ENCODE measurements around the gene RNF220. TPM values are rescaled to one million over a fixed set of nuclear protein-coding genes. Genes with fewer than 3 reads are reported as not detected.
A peak's percentile ranks its signal among the peaks of the same experiment; 100 is the strongest.

RNF220 gene
- total and polyA plus RNA-seq, 9 of the 15 experiments (the other 6 are each of a cell fraction or from before 2014, with no cell fraction given) = 5.1 to 117 (median 66.9) TPM

DNA sequence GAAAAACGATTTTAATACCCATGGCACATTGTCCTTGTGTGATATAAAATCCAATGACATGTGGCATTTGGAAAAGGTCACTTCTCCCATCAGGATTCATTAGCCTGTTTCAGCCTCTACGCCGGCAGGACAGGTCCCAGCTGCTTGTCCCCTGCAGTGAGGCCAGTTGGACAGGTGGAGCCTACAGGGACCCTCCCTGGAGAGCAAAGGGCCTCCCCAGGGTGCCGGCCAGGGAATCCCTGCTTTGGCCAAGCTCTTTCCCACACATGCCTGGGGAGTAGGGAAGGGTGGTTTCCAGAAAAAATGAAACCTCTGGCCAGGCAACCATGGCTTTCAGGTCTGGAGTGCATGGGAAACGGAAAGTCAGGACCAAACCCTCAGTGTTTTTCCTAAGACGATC is 176.2 kb downstream of the RNF220 start:
- no TSS peak for BruUV-seq (replicated peaks)
- TF ChIP-seq CCAR2 (IDR thresholded peaks at IDR 0.05; ENCODE audit: low read depth, low read length) (no peak), ZNF79 (CRISPR knock-in tag; IDR thresholded peaks at IDR 0.05; ENCODE audit: low read depth) (no peak)
- H3K4me3 ChIP-seq = no peak overlapping the region
- H3K4me1 ChIP-seq (replicated peaks in 1 of 2; ENCODE audit: control insufficient read depth in 2 of 2, insufficient read depth in 2 of 2, low read length in 2 of 2) = no peaks in the 10 kb centered on the region
- peaks cover under 1% of the 10 kb centered on the region; the same call in 1 of the 2 replicates for H4K20me1 ChIP-seq (replicated peaks; ENCODE audit: control insufficient read depth, insufficient read depth, low read length)
- DNase-seq (ENCODE audit: extremely low read depth in 1 of 4, low spot score in 3 of 4) (no peak), FAIRE-seq (no peak), ATAC-seq (no peak)
- H3K9me1 ChIP-seq (ENCODE audit: control insufficient read depth, insufficient read depth, low read length) = peaks cover 4% of the 10 kb centered on the region
- WGBS (ENCODE audit: insufficient coverage, low coverage, missing lambda C conversion rate) = 6% methylated on average over 6 of the region's 6 CpGs
- H3K36me3 ChIP-seq (ENCODE audit: control insufficient read depth, insufficient read depth, low read length) = no peaks in the 10 kb centered on the region
- intact Hi-C loops (cut with micrococcal nuclease) = no loop called here
- H3K9ac ChIP-seq (ENCODE audit: insufficient read depth in 1 of 2, low read depth in 2 of 2, low read length in 2 of 2) = no peak overlapping the region
- no peak overlapping the region for H3K27ac ChIP-seq (ENCODE audit: extremely low read depth, low read depth, low read length)
- in situ Hi-C loops (cut with MboI) = no loop called here
- H3K4me2 ChIP-seq (ENCODE audit: insufficient read depth, low read length) = no peak overlapping the region
- no peaks in the 10 kb centered on the region for H3K9me3 ChIP-seq (replicated peaks; ENCODE audit: control insufficient read depth, insufficient read depth, low read depth, low read length)
- peaks cover 63 to 90% of the 10 kb centered on the region in 2 experiments for H3K27me3 ChIP-seq (ENCODE audit: control insufficient read depth in 2 of 2, insufficient read depth in 2 of 2, low read length in 2 of 2)
- H3K79me2 ChIP-seq (ENCODE audit: control insufficient read depth, insufficient read depth, low read length) = no peaks in the 10 kb centered on the region
- no peak overlapping the region for H2AFZ ChIP-seq (ENCODE audit: low read depth, low read length)
- ChIA-PET POLR2A (interaction anchor here (0.9 to 1.6 kb wide), 2 partner anchors 13 to 55 kb away, joined by 4 to 6 read pairs; no protein-coding TSS in a partner anchor), CTCF (ENCODE audit: low intra/inter-chr PET ratio) (interaction anchor here (0.5 kb wide), 1 partner anchor 566 kb away, joined by 5 read pairs; no protein-coding TSS in a partner anchor)

DNA sequence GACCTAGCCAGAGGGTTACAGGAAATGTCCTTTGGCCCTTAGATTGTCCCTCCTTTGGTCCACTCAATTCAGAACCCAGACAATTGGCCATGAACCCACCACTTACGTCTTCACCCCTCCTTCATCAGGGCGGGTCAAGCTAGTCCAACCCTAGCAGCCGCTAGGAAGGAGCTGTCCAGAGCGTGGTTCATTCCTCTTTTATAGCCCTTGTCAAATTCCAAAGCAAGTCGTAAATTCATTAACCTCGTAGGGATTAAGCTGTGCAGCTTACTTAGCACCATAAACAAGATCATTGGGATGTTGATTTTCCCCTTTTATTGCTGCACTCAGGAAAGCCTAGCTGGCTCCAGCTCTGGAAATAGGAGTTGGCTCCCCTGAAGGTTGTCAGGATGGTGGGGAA is 179.1 kb downstream of the RNF220 start:
- Histone ChIP-seq H3K27ac (ENCODE audit: extremely low read depth, low read depth, low read length) (no peak overlapping the region), H3K4me2 (ENCODE audit: insufficient read depth, low read length) (no peak overlapping the region), H3K27me3 (ENCODE audit: control insufficient read depth in 2 of 2, insufficient read depth in 2 of 2, low read length in 2 of 2) (peaks cover 79 to 91% of the 10 kb centered on the region in 2 experiments), H3K9me1 (ENCODE audit: control insufficient read depth, insufficient read depth, low read length) (peaks cover 4% of the 10 kb centered on the region), H3K9me3 (replicated peaks; ENCODE audit: control insufficient read depth, insufficient read depth, low read depth, low read length) (no peaks in the 10 kb centered on the region), H3K4me1 (replicated peaks in 1 of 2; ENCODE audit: control insufficient read depth in 2 of 2, insufficient read depth in 2 of 2, low read length in 2 of 2) (peaks cover 0 to 3% of the 10 kb centered on the region in 2 experiments; a peak in 3 of 5 replicates), H3K79me2 (ENCODE audit: control insufficient read depth, insufficient read depth, low read length) (no peaks in the 10 kb centered on the region), H3K9ac (ENCODE audit: insufficient read depth in 1 of 2, low read depth in 2 of 2, low read length in 2 of 2) (no peak overlapping the region), H4K20me1 (replicated peaks; ENCODE audit: control insufficient read depth, insufficient read depth, low read length) (peaks cover 11% of the 10 kb centered on the region; the same call in 1 of the 2 replicates), H3K4me3 (no peak overlapping the region), H2AFZ (ENCODE audit: low read depth, low read length) (no peak overlapping the region), H3K36me3 (ENCODE audit: control insufficient read depth, insufficient read depth, low read length) (no peaks in the 10 kb centered on the region)
- WGBS (ENCODE audit: insufficient coverage, low coverage, missing lambda C conversion rate) = 0% methylated on average over 6 of the region's 6 CpGs
- POLR2A ChIA-PET = interaction anchor here (0.6 to 1.3 kb wide), 5 partner anchors 38 to 209 kb away, joined by 3 read pairs; no protein-coding TSS in a partner anchor
- FAIRE-seq (no peak), DNase-seq (ENCODE audit: extremely low read depth in 1 of 4, low spot score in 3 of 4) (no peak), ATAC-seq (no peak)
- intact Hi-C loops (cut with micrococcal nuclease) = no loop called here
- no TSS peak for BruUV-seq (replicated peaks)
- no peak for TF ChIP-seq ZNF668 (CRISPR knock-in tag; IDR thresholded peaks at IDR 0.05)
- TF ChIP-seq, protein P1, sequence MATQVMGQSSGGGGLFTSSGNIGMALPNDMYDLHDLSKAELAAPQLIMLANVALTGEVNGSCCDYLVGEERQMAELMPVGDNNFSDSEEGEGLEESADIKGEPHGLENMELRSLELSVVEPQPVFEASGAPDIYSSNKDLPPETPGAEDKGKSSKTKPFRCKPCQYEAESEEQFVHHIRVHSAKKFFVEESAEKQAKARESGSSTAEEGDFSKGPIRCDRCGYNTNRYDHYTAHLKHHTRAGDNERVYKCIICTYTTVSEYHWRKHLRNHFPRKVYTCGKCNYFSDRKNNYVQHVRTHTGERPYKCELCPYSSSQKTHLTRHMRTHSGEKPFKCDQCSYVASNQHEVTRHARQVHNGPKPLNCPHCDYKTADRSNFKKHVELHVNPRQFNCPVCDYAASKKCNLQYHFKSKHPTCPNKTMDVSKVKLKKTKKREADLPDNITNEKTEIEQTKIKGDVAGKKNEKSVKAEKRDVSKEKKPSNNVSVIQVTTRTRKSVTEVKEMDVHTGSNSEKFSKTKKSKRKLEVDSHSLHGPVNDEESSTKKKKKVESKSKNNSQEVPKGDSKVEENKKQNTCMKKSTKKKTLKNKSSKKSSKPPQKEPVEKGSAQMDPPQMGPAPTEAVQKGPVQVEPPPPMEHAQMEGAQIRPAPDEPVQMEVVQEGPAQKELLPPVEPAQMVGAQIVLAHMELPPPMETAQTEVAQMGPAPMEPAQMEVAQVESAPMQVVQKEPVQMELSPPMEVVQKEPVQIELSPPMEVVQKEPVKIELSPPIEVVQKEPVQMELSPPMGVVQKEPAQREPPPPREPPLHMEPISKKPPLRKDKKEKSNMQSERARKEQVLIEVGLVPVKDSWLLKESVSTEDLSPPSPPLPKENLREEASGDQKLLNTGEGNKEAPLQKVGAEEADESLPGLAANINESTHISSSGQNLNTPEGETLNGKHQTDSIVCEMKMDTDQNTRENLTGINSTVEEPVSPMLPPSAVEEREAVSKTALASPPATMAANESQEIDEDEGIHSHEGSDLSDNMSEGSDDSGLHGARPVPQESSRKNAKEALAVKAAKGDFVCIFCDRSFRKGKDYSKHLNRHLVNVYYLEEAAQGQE (IDR thresholded peaks at IDR 0.05; ENCODE audit: borderline replicate concordance) = peak; percentile 19; the same call in 1 of the 2 replicates
- TF ChIP-seq, protein P1 (CRISPR knock-in tag; IDR thresholded peaks at IDR 0.05; ENCODE audit: low read depth) = no peak
- no peak for TF ChIP-seq PRMT5 (CRISPR knock-in tag; IDR thresholded peaks at IDR 0.05)
- CTCF ChIA-PET (ENCODE audit: low intra/inter-chr PET ratio) = interaction anchor here (0.7 kb wide), 1 partner anchor 301 kb away, joined by 3 read pairs; no protein-coding TSS in a partner anchor
- in situ Hi-C loops (cut with MboI) = no loop called here

Measured in K562 (cell line).